Skeletal muscle cell (primary cell): ENCODE results near the gene SATL1.
A peak's percentile ranks its signal among the peaks of the same experiment; 100 is the strongest.
"Not testable (repeated sequence)": the region's sequence is repeated elsewhere in the genome, so short reads cannot be mapped to it uniquely, and the experiment has no call there.

ENCODE experiments used
- DNase-seq: peaks from one replicate; pipeline ENCODE4 v3.0.0-alpha.2; 2010; ENCODE audit warnings: low read depth
- H3K4me3 ChIP-seq: 2 replicates; pipeline ENCODE4 v1.5.1; 2011; ENCODE audit warnings: low read depth, mild to moderate bottlenecking, control low read depth, low read length, moderate library complexity

Gene SATL1, protein sequence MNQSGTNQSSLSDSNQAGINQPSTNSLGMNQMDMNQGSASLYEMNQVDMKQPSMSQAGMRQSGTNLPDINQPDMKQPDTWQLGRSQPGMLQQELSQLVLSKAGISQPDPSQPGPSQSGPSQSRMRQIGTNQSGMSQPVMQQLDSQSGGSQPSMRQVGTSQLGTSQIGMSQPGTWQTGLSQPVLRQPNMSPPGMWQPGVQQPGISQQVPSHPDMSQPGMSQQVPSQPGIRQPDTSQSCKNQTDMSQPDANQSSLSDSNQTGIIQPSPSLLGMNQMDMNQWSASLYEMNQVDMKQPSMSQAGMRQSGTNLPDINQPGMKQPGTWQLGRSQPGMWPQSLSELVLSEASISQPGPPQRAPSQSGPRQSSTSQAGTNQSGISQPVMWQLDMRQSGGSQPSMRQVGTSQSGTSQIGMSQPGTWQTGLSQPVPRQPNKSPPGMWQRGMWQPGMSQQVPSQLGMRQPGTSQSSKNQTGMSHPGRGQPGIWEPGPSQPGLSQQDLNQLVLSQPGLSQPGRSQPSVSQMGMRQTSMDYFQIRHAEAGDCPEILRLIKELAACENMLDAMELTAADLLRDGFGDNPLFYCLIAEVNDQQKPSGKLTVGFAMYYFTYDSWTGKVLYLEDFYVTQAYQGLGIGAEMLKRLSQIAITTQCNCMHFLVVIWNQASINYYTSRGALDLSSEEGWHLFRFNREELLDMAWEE

DNA sequence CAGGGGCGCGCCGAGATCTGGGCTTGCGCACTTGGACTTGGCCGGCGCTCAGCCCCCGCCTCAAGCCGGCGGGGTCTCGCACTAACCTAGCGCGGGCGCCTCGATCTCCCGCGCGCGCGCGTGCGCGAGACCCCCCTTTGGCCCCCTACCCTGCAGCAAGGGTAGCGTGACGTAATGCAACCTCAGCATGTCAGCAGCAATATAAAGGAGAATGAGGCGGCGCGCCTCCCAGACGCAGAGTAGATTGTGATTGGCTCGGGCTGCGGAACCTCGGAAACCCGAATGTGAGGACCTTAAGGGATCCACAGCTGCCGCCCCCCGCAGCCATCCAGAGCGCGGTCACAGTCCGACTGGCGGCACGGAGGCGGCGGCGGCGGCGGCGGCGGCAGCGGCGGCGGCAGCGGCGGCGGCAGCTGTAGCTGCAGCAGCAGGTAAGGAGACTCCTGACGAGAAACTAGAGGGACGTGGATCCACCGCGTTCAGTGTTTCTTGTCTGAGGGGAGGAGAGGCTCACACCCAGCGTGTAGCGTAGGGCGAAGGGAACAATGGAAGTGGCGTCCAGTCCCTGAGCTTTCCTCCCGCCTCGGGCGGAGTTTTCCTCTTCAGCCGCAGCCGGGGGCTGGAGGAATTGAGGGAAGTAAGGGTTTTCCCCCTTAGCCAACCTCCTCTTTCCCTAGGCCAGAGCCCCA lies at the start of gene SATL1, which contains the start of gene ZNF711:
Gene SATL1, minus strand, starts transcription at position 19 of the 689 bp plus-strand sequence. CDS start 134,811 bp downstream, outside the sequence.
Gene ZNF711, plus strand, starts transcription at position 231 of the 689 bp plus-strand sequence. CDS start 3,582 bp downstream, outside the sequence.
- H3K4me3 ChIP-seq: peak within 1 kb of the TSS; percentile 78
- peak; percentile 15 for DNase-seq

DNA sequence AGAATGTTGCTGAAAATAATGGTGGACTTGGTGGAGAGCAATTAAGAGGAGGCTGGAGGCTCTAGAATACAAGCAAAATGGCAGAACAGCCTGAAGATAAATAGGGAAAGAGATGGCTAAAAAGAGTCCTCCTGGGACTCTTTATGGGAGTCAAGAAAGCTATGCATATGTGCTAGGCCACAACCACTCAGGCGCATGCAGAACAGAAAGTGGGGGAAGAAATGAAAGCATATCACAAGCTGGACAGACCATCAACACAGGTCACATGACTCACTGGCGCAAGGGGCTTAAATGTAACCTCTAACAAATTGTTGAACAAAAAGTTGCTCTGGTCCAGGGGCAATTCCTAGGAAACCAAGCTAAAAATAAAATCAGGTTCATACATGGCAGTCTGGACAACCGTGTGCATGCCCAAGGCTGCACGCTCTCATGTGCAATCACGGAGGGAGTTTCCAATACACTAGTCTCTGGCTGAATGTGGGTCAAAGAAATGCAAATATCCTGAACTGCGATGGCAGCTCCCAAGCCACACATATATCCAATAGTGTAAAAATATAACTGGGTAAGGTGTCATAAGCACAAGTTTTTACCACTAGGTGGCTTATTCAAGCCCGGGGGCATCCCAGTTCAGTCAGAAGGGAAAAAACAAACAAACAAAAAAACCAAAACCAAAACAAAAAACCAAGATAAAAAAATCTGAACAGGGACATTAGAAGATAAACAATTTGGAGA lies 45.6 kb upstream of the SATL1 start:
- no peak for DNase-seq
- no peak overlapping the region for H3K4me3 ChIP-seq

DNA sequence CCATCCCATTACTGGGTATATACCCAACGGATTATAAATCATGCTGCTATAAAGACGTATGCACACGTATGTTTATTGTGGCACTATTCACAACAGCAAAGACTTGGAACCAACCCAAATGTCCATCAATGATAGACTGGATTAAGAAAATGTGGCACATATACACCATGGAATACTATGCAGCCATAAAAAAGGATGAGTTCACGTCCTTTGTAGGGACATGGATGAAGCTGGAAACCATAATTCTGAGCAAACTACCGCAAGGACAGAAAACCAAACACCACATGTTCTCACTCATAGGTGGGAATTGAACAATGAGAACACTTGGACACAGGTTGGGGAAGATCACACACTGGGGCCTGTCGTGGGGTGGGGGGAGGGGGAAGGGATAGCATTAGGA lies 41.7 kb upstream of the SATL1 start:
- DNase-seq, H3K4me3 ChIP-seq: not testable (repeated sequence)

DNA sequence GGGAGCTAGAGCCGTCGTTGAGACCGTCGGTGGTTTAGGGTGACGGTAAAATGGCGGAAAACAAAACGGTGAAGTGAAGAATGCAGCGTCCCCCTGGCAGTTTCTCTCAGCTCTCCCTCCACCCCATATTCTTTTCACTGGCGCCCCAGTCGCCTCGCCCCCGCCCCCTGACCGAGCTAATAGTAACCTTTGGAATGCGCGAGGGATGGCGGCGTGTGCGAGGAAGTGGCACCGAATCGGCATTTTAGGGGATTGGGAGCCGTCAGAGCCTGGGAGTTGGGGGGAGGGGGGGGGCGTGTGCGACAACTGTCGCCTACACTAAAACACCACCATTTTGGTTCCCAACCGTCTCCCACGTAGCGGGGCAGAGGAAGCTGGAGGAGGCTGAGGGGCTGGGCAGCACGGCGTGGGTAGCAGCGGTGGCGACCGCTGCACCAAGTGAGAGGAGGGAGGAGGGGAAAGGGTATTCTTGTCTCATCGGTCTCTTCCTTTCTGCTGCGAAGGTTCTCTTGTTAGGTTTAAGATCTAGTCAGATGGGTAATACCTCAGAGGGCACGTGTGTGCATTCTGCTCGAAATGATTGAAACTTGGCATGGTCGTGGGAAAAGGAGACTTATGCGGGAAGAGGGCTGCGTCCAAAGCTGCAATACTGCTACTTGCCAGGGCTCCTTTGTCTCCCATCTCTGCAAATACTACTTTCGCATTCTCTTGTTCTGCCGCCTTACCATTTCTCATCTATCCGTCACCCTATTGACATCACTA lies 1.1 kb upstream of the SATL1 start:
- H3K4me3 ChIP-seq: peak overlapping the region; percentile 78
- DNase-seq: no peak

DNA sequence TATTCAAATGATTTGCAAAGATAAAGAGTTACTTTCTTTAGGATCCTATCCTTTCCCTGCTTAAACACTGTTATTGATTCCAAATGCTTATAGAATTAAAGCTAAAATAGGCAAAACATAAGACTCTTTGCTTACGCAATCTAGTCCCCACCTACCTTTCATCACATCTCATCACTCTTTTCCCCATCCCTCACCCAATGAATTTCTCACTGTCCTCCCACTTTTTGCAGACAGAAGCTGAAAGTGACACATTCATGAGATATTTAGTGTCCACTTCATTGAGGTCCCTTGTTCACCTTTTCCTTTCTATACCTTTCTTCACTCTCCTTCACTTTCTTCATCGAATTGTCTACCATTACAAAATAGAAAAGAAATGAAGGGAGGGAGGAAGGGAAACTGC lies 424 bp downstream of the SATL1 start:
- H3K4me3 ChIP-seq: peak overlapping the region; percentile 78
- no peak for DNase-seq

DNA sequence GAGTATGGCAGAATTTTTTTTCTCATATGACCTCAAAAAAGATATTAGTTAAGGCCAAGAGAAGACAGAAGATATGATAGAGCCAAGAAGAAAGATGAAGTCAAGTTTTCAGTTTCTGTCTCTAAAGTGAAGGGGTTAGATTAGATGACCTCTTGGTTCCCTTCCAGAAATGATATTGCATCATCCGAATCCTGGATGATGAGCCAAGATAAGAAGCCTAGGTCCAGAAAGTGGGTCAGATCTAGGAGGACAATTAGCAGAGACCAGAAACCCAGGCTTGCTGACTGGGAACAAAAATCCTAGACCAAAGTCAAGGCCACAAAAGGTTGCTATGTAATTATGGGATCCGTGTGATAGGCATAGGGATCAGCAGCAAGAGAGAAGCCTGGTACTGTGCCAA lies 20.2 kb downstream of the SATL1 start:
- DNase-seq: no peak
- no peak overlapping the region for H3K4me3 ChIP-seq

DNA sequence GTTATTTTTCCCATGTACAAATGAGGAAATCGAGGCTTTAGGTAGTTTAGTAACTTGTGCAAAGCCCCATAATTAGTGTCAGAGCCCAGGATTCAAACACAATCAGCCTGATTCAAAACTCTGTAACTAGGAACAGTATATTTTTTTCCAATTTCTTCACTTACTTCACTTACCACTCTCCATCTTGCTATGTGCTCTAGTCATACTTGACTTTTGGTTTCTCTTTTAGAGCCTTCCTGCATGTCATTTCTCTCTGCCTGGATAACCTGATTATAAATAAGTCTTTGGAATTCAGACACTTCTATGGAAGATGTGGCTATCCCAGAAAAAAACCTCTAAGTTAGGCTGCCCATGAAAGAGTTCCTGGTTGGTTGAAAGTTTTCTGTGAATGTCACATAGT lies 22.2 kb downstream of the SATL1 start:
- no peak overlapping the region for H3K4me3 ChIP-seq

DNA sequence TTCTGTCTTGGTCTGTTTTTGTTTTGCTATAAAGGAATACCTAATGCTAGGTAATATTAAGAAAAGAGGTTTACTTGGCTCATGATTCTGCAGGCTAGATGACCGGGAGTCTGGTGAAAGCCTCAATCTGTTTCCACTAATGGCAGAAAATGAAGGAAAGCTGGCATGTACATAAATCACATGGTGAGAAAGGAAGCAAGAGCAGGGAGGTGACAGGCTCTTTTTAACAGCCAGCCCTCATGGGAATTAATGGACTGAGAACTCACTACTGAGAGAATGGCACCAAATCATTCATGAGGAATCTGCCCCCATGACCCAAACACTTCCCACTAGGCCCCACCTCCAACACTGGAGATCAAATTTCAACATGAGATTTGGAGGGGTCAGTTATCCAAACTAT lies 27.6 kb downstream of the SATL1 start:
- H3K4me3 ChIP-seq: no peak overlapping the region
- DNase-seq: no peak

More for the DNA sequence above, 22.2 kb downstream of the SATL1 start:
- DNase-seq: no peak

DNA sequence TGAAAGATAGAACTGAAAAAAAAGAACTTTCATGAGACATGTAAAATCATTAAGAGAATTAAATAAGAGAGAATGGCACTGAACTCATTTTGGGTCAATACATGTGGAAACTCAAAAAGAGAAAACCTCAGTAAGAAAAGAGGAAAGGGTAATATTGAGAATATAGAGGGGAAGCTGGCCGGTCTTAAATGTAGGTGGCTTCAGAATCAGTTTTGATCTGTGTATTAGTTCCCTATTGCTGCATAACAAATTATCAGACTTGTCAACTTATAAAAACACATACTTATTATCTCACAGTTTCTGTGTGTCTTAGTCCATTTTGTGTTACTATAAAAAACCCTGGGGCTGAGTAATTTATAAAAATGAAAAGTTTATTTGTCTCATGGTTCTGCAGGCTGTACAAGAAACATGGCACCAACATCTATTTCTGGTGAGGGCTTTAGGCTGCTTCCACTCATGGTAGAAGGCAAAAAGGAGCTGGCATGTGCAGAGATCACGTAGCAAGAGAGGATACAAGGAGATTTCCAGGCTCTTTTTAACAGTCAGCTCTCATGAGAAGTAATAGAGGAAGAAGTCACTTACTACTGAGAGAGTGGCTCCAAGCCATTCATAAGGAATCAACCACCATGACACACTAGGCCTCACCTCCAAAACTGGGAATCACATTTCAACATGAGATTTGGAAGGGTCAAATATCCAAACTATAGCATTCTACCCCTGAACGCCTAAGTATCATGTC lies 29.6 kb downstream of the SATL1 start:
- no peak for DNase-seq
- H3K4me3 ChIP-seq: no peak overlapping the region

DNA sequence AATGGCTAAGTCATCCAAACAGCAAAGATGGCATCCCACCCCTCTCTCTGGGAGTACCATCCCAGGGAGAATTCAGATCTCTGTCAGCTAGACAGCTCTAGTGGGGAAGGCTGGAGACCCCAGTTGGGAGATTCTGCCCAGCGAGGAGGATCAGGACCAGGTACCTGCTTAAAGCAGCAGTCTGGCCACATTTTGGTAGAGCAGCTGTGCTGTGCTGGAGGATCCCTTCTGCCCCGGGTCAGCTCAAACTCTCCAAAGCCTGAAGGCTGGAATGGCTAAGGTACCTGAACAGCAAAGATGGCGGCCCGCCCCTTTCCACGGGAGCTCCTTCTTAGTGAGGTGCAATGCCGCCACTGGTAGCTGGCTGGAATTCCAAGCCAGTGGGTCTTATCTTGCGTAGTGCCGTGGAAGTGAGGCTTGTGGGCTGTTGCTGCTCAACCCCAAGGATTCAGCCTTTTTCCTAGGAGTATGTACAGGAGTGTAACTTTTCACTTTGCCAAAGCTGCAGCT lies 40.1 kb downstream of the SATL1 start:
- H3K4me3 ChIP-seq: no peak overlapping the region
- no peak for DNase-seq

DNA sequence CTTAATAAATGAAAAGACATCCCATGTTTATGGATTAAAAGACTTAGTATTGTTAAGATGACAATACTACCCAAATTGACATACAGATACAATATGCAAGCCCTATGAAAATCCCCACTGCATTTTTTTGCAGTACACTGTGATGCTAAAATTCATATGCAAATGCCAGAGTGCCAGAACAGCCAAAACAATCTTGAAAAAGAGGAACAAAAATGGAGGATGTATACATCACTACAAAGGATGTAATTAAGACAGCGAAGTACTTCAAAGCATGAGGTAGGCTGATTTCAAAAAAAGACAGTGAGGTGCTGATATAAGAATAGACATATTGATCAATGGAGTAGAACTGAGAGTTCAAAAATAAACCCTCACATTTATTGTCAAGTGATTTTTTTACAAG lies 47.3 kb downstream of the SATL1 start:
- DNase-seq: no peak
- H3K4me3 ChIP-seq: no peak overlapping the region

DNA sequence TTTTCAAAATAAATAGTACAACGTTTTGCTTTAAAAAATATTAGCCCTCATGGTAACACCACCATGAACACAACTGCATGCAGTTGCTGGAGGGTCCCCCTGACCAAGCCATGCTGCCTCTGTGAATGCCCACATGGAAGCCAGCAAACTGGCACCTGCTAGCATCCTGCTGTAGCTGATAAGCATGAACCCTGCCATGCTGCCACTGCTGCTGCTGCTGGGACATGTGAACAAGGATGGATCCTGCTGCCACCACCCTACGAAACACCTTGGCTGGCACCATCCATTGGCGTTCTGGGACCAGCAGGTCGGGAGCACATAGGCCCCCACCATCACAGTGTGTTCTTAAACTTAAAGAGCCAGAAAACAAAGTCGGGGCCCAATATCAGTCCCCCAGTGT lies 83.9 kb downstream of the SATL1 start:
- H3K4me3 ChIP-seq: no peak overlapping the region
- DNase-seq: no peak

DNA sequence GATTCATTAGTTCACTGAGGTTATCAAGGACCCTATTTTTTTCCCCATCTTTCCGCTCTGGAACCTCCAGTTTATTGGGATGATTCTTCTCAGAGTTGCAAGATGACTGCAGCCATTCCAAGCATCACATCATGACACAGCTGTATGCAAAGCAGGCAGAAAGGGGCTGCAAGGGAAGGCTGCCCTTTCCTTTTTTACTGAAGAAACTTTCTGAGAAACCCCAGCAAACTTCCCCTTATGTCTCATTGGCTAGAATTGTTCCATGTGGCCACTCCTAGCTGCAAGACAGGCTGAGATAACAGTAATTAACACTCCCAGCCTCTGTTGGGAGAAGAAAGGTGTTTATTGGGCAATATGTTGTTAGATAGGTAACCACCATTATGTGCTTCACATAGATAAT lies 102.6 kb downstream of the SATL1 start:
- H3K4me3 ChIP-seq: no peak overlapping the region
- no peak for DNase-seq

DNA sequence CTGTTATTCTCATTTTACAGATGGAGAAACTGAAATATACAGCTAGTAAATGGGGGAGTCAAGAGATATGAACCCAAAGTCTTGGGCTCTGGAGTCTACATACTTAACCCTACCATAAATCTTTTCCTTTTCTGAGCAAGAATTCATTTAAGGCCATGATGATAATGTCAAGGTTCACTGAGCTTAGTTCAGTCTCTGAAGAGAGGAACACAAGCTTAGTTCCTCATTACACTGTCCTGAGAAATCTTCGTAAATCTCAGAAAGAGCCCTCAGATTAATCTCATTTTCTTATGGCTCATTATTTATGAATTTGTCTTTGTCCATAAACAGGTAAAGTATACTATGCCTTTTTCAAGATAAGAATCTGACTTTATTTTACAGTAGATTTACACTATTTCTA lies 104.2 kb downstream of the SATL1 start:
- no peak overlapping the region for H3K4me3 ChIP-seq
- DNase-seq: no peak

DNA sequence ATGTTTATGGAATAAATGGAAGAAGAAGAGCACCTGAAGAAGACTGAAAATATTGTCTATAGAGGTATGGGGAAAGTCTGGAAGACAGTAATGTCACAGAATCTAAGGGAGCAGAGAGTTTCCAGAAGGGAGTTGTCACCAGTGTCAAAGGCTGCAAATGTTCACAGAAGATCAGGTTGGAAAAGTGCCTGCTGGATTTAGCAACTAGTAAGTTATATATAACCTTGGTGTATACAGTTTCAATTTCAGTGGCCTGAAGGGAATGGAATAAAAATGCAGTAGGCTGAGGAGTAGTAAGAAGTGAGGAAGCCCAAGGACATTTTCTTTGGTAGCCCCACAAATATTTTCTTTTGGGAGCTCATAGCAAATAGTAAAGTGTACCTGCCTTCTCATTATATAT lies 107.2 kb downstream of the SATL1 start:
- DNase-seq: no peak
- H3K4me3 ChIP-seq: no peak overlapping the region

DNA sequence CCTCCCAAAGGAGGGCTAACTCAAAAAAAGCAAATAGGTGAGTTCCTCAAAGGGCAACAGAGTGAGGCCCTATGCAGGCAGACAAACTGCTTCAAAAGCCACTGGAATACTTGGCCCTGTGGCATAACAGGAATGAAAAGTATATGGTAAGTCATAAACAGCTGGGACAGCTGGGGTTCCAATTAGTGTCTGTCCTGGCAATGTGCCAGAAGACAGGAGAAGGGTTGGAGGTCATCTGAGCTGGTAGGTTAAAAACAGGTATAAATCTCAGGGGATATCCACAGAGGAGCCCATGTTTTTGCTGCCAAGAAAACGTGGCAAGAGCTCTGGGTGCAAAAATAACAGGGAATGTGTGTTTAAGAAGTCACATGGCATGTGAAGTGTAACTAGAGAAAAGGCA lies 128.3 kb downstream of the SATL1 start:
- no peak for DNase-seq
- H3K4me3 ChIP-seq: no peak overlapping the region

DNA sequence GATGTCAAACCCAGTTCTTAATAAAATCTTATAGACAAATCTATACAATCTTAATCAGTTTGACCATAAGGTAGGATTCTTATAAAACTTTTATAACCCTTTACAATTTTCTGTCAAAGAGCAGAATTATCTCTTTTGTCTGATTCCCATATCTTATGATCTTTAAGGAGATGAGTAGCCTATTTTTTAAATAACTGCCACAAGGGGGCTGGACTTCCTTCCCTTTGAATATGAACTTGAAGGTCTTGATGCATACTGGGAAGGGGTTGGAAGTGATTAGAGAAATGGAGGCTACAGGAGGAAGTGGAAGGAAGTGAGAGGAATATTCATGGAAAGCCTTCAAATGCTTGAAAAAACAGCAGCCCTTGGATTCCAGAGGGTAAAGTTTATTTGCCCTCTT lies 128.8 kb downstream of the SATL1 start:
- DNase-seq: no peak
- H3K4me3 ChIP-seq: no peak overlapping the region

DNA sequence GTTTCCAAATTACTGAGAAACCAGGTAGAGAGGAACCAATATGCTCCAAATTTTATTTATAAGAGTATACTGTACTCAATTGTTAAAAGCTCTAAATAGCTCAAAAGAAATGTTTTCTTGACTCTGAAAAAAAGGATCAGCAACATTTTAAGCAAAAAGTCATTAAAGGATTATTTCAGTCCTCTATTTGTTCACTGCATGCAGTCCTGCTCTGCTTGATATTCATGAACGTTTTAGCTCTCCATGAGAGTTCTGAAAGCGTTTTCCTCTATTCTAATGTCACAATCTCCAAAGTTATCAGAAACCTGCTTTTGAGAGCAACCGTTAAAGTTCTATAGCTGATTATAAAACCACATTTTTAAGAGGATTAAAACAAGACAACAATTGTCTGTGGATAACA lies 129.4 kb downstream of the SATL1 start:
- DNase-seq: no peak
- H3K4me3 ChIP-seq: no peak overlapping the region
